ENCODE results near the gene ITGBL1.

DNA sequence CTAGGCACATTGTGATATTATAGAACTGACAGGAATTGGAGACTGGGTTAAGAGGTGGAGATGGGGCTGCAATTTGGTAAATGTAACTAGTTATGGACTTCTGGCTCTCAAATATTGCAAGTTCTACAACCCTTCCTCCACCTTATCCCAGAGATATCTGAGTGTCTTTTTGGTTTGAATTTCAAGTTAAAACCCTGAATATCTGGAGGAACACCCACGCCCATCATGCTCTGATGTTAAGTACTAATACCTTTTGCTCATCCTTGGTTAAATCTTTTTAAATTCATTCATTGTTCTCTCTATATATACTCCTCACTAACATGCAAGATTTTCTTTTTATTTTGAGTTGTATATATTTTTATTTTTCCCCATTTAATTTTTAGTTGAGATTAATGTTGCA lies 28.9 kb downstream of the ITGBL1 start:
- TF ChIP-seq POLR2A (IDR thresholded peaks at IDR 0.05; ENCODE audit: low read depth, low read length) (no peak), TAF1 (IDR thresholded peaks at IDR 0.05; ENCODE audit: borderline replicate concordance, low read depth, low read length) (no peak), POLR2AphosphoS5 (IDR thresholded peaks at IDR 0.05; ENCODE audit: low read depth, low read length) (no peak)
